Spinal cord (tissue), 10 donors: ENCODE data around the gene COL27A1. TPM values are rescaled to one million over a fixed set of nuclear protein-coding genes. Genes with fewer than 3 reads are reported as not detected.

ENCODE experiments used
- DNase-seq, 6 donors: peaks; one replicate each; pipeline versions ENCODE4 v3.0.0 to v3.0.0-alpha.2; 2013 to 2015; ENCODE audit warnings: low spot score in 6 of 6, low read depth in 4 of 6
- H3K27ac ChIP-seq: one replicate; pipeline ENCODE4 v1.5.1; 2013; ENCODE audit warnings: low read depth, low read length, control low read depth
- H3K27me3 ChIP-seq: one replicate; pipeline ENCODE4 v1.6.1; 2013; ENCODE audit warnings: low read length; ENCODE audit not compliant: control insufficient read depth, insufficient read depth
- H3K36me3 ChIP-seq: one replicate; pipeline ENCODE4 v1.6.1; 2013; ENCODE audit warnings: low read length; ENCODE audit not compliant: control insufficient read depth, insufficient read depth
- H3K4me1 ChIP-seq: one replicate; pipeline ENCODE4 v1.6.1; 2013; ENCODE audit warnings: low read length; ENCODE audit not compliant: control insufficient read depth, insufficient read depth
- H3K4me3 ChIP-seq: one replicate; pipeline ENCODE4 v1.5.1; 2013; ENCODE audit warnings: low read depth, low read length, control low read depth
- H3K9me3 ChIP-seq: one replicate; pipeline ENCODE4 v1.6.1; 2013; ENCODE audit warnings: low read length; ENCODE audit not compliant: control insufficient read depth, insufficient read depth
- WGBS: methylation state at CpG from one replicate; pipeline ENCODE4 v1.1.5; 2013; ENCODE audit warnings: missing lambda C conversion rate; ENCODE audit not compliant: insufficient coverage; 5-methylcytosine and 5-hydroxymethylcytosine counted together
- polyA plus RNA-seq, 2 donors: library from polyadenylated mRNA; unstranded; fragments of 120-200 nt; gene quantifications; one replicate each; pipeline ENCODE4 v1.2.1, GENCODE V29; 2013; ENCODE audit not compliant: insufficient read length in 2 of 2
- small RNA-seq: library from RNA; depleted of rRNA; stranded (forward); fragments of <200 nt; gene quantifications from one replicate; pipeline ENCODE3, GENCODE V24; 2014; ENCODE audit warnings: low replicate concordance
- total RNA-seq, 2 donors: library from RNA; depleted of rRNA in 1 of 2; stranded (reverse); fragments of 120-200 nt in 1 of 2; fragments of >200 nt in 1 of 2; gene quantifications; one replicate each; pipeline versions ENCODE4 v1.2.3 to v1.2.4, GENCODE V29; 2013 to 2014
- donor health status: healthy.

COL27A1 gene
- total and polyA plus RNA-seq, 4 donors = 8.4 to 21.9 (median 15.4) TPM

GRCh38 chr9:114355821-114356220 is 200.5 kb downstream of the COL27A1 start:
- 90% methylated on average over 5 of the region's 6 CpGs for WGBS
- Histone ChIP-seq H3K4me3 (no peak overlapping the region), H3K27me3 (no peaks in the 10 kb centered on the region), H3K36me3 (peaks cover 71% of the 10 kb centered on the region), H3K27ac (no peak overlapping the region), H3K9me3 (no peaks in the 10 kb centered on the region), H3K4me1 (no peaks in the 10 kb centered on the region)
- DNase-seq = no peak

- Histone ChIP-seq H3K36me3 (peaks cover 74% of the 10 kb centered on the region), H3K4me1 (no peaks in the 10 kb centered on the region), H3K27ac (no peak overlapping the region), H3K4me3 (no peak overlapping the region), H3K9me3 (no peaks in the 10 kb centered on the region), H3K27me3 (no peaks in the 10 kb centered on the region)
- WGBS = 85% methylated on average over 6 of the region's 6 CpGs
- DNase-seq = no peak
Observed at GRCh38 chr9:114356792-114357191, 201.5 kb downstream of the COL27A1 start.

DNA sequence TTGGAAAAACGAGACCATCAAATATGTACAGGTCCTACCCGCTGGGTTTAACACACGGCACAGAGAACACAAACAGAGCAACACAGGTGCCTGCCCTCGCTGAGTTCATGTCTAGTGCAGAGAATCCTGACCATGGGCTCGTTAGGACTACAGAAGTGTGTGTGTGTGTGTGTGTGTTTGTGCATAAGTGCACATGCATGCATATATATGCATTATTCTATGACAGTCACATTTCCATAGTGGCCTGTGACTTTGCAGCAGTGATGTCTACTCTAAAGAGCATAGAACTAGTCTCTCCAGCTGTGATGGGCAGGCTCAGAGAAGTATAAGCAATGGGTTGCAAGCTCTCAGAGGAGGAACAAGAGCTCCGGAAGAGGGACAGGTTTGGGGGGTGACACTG is 202.0 kb downstream of the COL27A1 start:
- Histone ChIP-seq H3K9me3 (no peaks in the 10 kb centered on the region), H3K4me1 (no peaks in the 10 kb centered on the region), H3K27me3 (no peaks in the 10 kb centered on the region), H3K36me3 (peaks cover 74% of the 10 kb centered on the region), H3K27ac (no peak overlapping the region), H3K4me3 (no peak overlapping the region)
- WGBS = 93% methylated on average over 5 of the region's 6 CpGs
- DNase-seq = no peak

DNA sequence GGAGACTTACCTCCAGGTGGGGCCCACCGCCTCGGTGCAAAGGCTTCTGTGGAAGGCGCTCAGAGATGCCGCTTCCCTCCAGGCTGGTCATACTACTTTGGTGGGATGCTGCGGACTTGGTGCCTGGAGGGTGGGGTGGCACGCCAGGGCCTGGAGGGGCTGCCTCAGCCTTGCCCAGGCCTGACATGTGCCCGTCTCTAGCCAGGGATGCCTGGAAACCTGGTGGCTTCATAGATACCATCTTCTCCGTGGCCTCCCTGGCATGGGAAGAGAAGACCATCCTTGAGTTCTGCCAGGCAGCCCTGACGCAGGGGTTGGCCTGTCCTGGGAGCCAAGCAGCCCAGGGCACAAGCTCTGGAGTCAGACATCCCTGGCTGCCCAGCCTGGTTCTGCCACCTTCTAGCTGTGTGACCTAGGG is 202.6 kb downstream of the COL27A1 start:
- Histone ChIP-seq H3K4me1 (no peaks in the 10 kb centered on the region), H3K36me3 (peaks cover 74% of the 10 kb centered on the region), H3K27ac (no peak overlapping the region), H3K9me3 (no peaks in the 10 kb centered on the region), H3K27me3 (no peaks in the 10 kb centered on the region), H3K4me3 (no peak overlapping the region)
- DNase-seq = no peak
- 94% methylated on average over 9 of the region's 9 CpGs for WGBS

DNA sequence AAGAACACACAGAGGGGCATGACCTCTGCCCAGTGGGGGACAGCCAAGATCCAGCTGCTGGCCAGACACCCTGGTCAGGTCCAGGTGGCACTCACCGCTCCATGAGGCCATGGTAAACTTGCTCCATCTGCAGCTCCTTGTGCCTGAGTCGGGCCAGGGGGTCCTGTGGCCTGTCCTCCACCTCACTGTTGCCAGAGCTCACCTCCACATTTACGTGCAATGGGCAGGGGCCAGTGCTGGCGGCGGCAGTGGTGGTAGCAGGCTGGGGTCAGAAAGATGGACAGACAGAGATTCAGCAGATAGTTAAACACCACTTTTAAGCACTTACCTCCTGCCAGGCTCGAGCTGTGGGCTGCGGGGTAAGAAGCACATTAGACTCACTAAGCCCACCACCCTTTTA is 204.5 kb downstream of the COL27A1 start:
- Histone ChIP-seq H3K36me3 (peaks cover 74% of the 10 kb centered on the region), H3K4me1 (no peaks in the 10 kb centered on the region), H3K4me3 (no peak overlapping the region), H3K9me3 (no peaks in the 10 kb centered on the region), H3K27ac (no peak overlapping the region), H3K27me3 (no peaks in the 10 kb centered on the region)
- DNase-seq = no peak
- 94% methylated on average over 2 of the region's 7 CpGs for WGBS

DNA sequence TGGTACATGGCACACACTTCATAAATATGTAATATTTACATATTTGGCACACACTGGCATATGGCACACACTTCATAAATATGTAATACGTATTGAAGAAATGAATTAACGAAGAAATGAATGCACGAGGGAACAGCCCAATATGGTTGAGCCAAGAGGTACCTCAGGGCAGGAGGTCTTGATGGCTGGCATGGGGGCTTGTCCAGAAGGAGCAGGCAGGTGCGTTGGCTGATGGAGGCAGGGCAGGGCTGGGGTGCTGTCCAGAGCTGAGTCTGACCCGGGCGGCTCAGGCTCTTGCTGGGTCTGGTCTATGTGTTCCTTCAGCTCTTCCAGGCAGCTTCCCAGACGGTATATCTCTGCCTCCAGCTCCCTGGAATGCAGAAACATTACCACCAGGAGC is 206.2 kb downstream of the COL27A1 start:
- Histone ChIP-seq H3K4me1 (no peaks in the 10 kb centered on the region), H3K27ac (no peak overlapping the region), H3K36me3 (peaks cover 63% of the 10 kb centered on the region), H3K27me3 (no peaks in the 10 kb centered on the region), H3K4me3 (no peak overlapping the region), H3K9me3 (no peaks in the 10 kb centered on the region)
- DNase-seq = no peak
- 89% methylated on average over 7 of the region's 7 CpGs for WGBS

Small RNA genes within 50 kb of the gene (small RNA-seq; reads per million reads assigned to genes)
- gene MIR455 = 27.6 reads per million, percentile 97 among the genes with 10 or more reads in this experiment

Other genes with a start within 250 kb of the COL27A1 start
- gene AMBP, start 77.2 kb upstream of the COL27A1 start, total RNA-seq = 1 to 10 TPM in 1 of 2 donors, not detected in 1; 1.7 TPM
- gene AMBP, start 77.2 kb upstream of the COL27A1 start, polyA plus RNA-seq = under 1 TPM in 1 of 2 donors, not detected in 1; 0.23 TPM
- gene KIF12, start 56.2 kb upstream of the COL27A1 start, total RNA-seq = 1 to 10 TPM in 1 of 2 donors, under 1 TPM in 1; 0.59 to 9.0 TPM
- gene KIF12, start 56.2 kb upstream of the COL27A1 start, polyA plus RNA-seq = 1 to 10 TPM; 4.5 to 5.3 TPM
- gene ORM1, start 167.6 kb downstream of the COL27A1 start, total RNA-seq = 1 to 10 TPM in 1 of 2 donors, under 1 TPM in 1; 0.72 to 5.2 TPM
- not detected for gene ORM1, start 167.6 kb downstream of the COL27A1 start, polyA plus RNA-seq
- gene ORM2, start 174.3 kb downstream of the COL27A1 start, total RNA-seq = under 1 TPM in 1 of 2 donors, not detected in 1; 0.28 TPM
- under 1 TPM in 1 of 2 donors, not detected in 1; 0.29 TPM for gene ORM2, start 174.3 kb downstream of the COL27A1 start, polyA plus RNA-seq
- gene AKNA, start 232.4 kb downstream of the COL27A1 start, total RNA-seq = 10 to 100 TPM in 1 of 2 donors, 1 to 10 TPM in 1; 6.7 to 15.6 TPM
- 10 to 100 TPM; 13.2 to 17.3 TPM for gene AKNA, start 232.4 kb downstream of the COL27A1 start, polyA plus RNA-seq